ENCODE data around the gene CACNA1D. TPM values are rescaled to one million over a fixed set of nuclear protein-coding genes. Genes with fewer than 3 reads are reported as not detected.

CACNA1D gene
- total and polyA plus RNA-seq, 2 donors (not counting 3 experiments of a cell fraction or from before 2014, with no cell fraction given) = 0.06 TPM; not detected in 1

- H3K9me1 ChIP-seq (replicated peaks; ENCODE audit: control insufficient read depth, extremely low read depth, insufficient read depth, low read length) = no peaks in the 10 kb centered on the region
- H3K27ac ChIP-seq (ENCODE audit: insufficient read depth, low read depth, low read length) = no peak overlapping the region
- H3K9me3 ChIP-seq (replicated peaks; ENCODE audit: control insufficient read depth, insufficient read depth, low read length) = no peaks in the 10 kb centered on the region
- dilution Hi-C loops (cut with MboI; ENCODE audit: extremely low pct_ligation_motif_present, low sequenced_read_pairs) = no loop called here
- H3K79me2 ChIP-seq (ENCODE audit: control insufficient read depth, insufficient read depth, low read length) = no peaks in the 10 kb centered on the region
- no peak overlapping the region for H2AFZ ChIP-seq (ENCODE audit: low read depth, low read length)
- H3K4me1 ChIP-seq (ENCODE audit: control insufficient read depth, extremely low read depth, insufficient read depth, low read length) = no peaks in the 10 kb centered on the region
- no peaks in the 10 kb centered on the region for H3K27me3 ChIP-seq (ENCODE audit: control insufficient read depth in 2 of 2, insufficient read depth in 2 of 2, low read length in 2 of 2)
- DNase-seq (ENCODE audit: low read depth, low spot score) (no peak), FAIRE-seq (no peak)
- intact Hi-C loops (cut with micrococcal nuclease) = no loop called here
- CTCF ChIA-PET = no interaction called here
- H4K20me1 ChIP-seq (replicated peaks; ENCODE audit: control insufficient read depth, extremely low read depth, insufficient read depth, low read length) = no peaks in the 10 kb centered on the region
- POLR2A ChIA-PET = no interaction called here
- no TSS peak for BruUV-seq (replicated peaks)
- TF ChIP-seq FOS (IDR thresholded peaks at IDR 0.05; ENCODE audit: borderline replicate concordance, insufficient read depth, low read length) (no peak), JUN (IDR thresholded peaks at IDR 0.05; ENCODE audit: borderline replicate concordance, insufficient read depth, insufficient read length, low read depth) (no peak), EZH2 (IDR thresholded peaks at IDR 0.05; ENCODE audit: borderline replicate concordance, low read depth, low read length, severe bottlenecking) (no peak), GATA2 (IDR thresholded peaks at IDR 0.05; ENCODE audit: insufficient read depth, insufficient read length, low read depth, low read length) (no peak), POLR2AphosphoS5 (IDR thresholded peaks at IDR 0.05; ENCODE audit: insufficient read depth, low read depth, low read length) (no peak), MYC (IDR thresholded peaks at IDR 0.05; ENCODE audit: low read depth, low read length) (no peak), POLR2A (IDR thresholded peaks at IDR 0.05; ENCODE audit: low read depth, low read length) (no peak), MAX (IDR thresholded peaks at IDR 0.05; ENCODE audit: insufficient read depth, insufficient read length) (no peak)
- TF ChIP-seq, protein P1, sequence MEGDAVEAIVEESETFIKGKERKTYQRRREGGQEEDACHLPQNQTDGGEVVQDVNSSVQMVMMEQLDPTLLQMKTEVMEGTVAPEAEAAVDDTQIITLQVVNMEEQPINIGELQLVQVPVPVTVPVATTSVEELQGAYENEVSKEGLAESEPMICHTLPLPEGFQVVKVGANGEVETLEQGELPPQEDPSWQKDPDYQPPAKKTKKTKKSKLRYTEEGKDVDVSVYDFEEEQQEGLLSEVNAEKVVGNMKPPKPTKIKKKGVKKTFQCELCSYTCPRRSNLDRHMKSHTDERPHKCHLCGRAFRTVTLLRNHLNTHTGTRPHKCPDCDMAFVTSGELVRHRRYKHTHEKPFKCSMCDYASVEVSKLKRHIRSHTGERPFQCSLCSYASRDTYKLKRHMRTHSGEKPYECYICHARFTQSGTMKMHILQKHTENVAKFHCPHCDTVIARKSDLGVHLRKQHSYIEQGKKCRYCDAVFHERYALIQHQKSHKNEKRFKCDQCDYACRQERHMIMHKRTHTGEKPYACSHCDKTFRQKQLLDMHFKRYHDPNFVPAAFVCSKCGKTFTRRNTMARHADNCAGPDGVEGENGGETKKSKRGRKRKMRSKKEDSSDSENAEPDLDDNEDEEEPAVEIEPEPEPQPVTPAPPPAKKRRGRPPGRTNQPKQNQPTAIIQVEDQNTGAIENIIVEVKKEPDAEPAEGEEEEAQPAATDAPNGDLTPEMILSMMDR (IDR thresholded peaks at IDR 0.05; ENCODE audit: extremely low read depth in 1 of 2, insufficient read depth in 1 of 2, low read depth in 1 of 2, low read length in 2 of 2) = no peak
- no peak overlapping the region for H3K9ac ChIP-seq (replicated peaks; ENCODE audit: extremely low read depth, insufficient read depth, low read length)
- H3K4me3 ChIP-seq (replicated peaks in 1 of 3; ENCODE audit: insufficient read depth in 1 of 3, low read depth in 1 of 3, low read length in 3 of 3) = no peak overlapping the region
- H3K4me2 ChIP-seq (ENCODE audit: insufficient read depth, low read length) = no peak overlapping the region
- no peaks in the 10 kb centered on the region for H3K36me3 ChIP-seq (ENCODE audit: control insufficient read depth in 2 of 2, extremely low read depth in 1 of 2, insufficient read depth in 2 of 2, low read length in 2 of 2)
These were observed 279.4 kb downstream of the CACNA1D start for GRCh38 chr3:53773611-53774368.
